Keratinocyte (primary cell): ENCODE measurements around the gene TMEM131. TPM values are rescaled to one million over a fixed set of nuclear protein-coding genes. Genes with fewer than 3 reads are reported as not detected.

Source experiments
- DNase-seq: peaks from one replicate; pipeline ENCODE4 v3.0.0-alpha.2; 2011; ENCODE audit warnings: low read depth, missing footprints, low spot score
- FAIRE-seq: peaks from 2 replicates; lab custom pipeline; 2011; peaks lifted over from hg19 to GRCh38; lab: Jason Lieb, UNC
- H2AFZ ChIP-seq: 2 replicates; pipeline ENCODE4 v1.6.0; 2012; ENCODE audit warnings: low read length, control low read depth, inconsistent platforms; ENCODE audit not compliant: control insufficient read depth
- H3K27ac ChIP-seq: 2 replicates; pipeline ENCODE4 v1.5.1; 2011; ENCODE audit warnings: low read length; ENCODE audit not compliant: control insufficient read depth, insufficient read depth
- H3K27me3 ChIP-seq: 3 replicates; pipeline ENCODE4 v1.6.0; 2011; ENCODE audit warnings: low read length; ENCODE audit not compliant: control insufficient read depth, insufficient read depth; ENCODE audit errors: extremely low read depth
- H3K36me3 ChIP-seq, 2 experiments: 2 replicates in 1 of 2; 3 replicates in 1 of 2; pipeline ENCODE4 v1.5.1; 2011; ENCODE audit warnings: low read length in 2 of 2, mild to moderate bottlenecking in 1 of 2; ENCODE audit not compliant: control insufficient read depth in 2 of 2, insufficient read depth in 2 of 2; ENCODE audit errors: extremely low read depth in 1 of 2
- H3K4me1 ChIP-seq: 3 replicates; pipeline ENCODE4 v1.5.1; 2011; ENCODE audit warnings: low read length; ENCODE audit not compliant: control insufficient read depth, insufficient read depth; ENCODE audit errors: extremely low read depth
- H3K4me2 ChIP-seq: 3 replicates; pipeline ENCODE4 v1.6.0; 2011; ENCODE audit warnings: low read depth, low read length; ENCODE audit not compliant: control insufficient read depth, insufficient read depth; ENCODE audit errors: extremely low read depth
- H3K4me3 ChIP-seq, 3 experiments: fragments of 200-600 bp in 1 of 3; sonication (generic) in 1 of 3; 2 replicates in 2 of 3; 3 replicates in 1 of 3; pipeline ENCODE4 v1.5.1; 2011 to 2016; ENCODE audit warnings: low read length in 3 of 3, mild to moderate bottlenecking in 3 of 3, control low read depth in 2 of 3, inconsistent platforms in 1 of 3, low read depth in 1 of 3, mixed read lengths in 1 of 3, mixed run types in 1 of 3, moderate library complexity in 1 of 3; ENCODE audit not compliant: control insufficient read depth in 2 of 3, insufficient read depth in 2 of 3; ENCODE audit errors: extremely low read depth in 1 of 3
- H3K79me2 ChIP-seq: 2 replicates; pipeline ENCODE4 v1.6.0; 2012; ENCODE audit warnings: low read length; ENCODE audit not compliant: control insufficient read depth, insufficient read depth
- H3K9ac ChIP-seq: 3 replicates; pipeline ENCODE4 v1.6.0; 2011; ENCODE audit warnings: low read length; ENCODE audit not compliant: control insufficient read depth, insufficient read depth; ENCODE audit errors: extremely low read depth
- H3K9me1 ChIP-seq: 3 replicates; pipeline ENCODE4 v1.6.0; 2011; ENCODE audit warnings: low read length; ENCODE audit not compliant: control insufficient read depth, insufficient read depth; ENCODE audit errors: extremely low read depth
- H3K9me3 ChIP-seq: 2 replicates; pipeline ENCODE4 v1.5.1; 2012; ENCODE audit warnings: low read depth, low read length; ENCODE audit not compliant: control insufficient read depth
- H4K20me1 ChIP-seq: 3 replicates; pipeline ENCODE4 v1.6.0; 2011; ENCODE audit warnings: low read length; ENCODE audit not compliant: control insufficient read depth, insufficient read depth; ENCODE audit errors: extremely low read depth
- CTCF ChIP-seq, 3 experiments: IDR thresholded peaks in 1 of 3; conservative IDR thresholded peaks in 1 of 3; optimal IDR thresholded peaks in 1 of 3; 2 replicates in 2 of 3; 3 replicates in 1 of 3; pipeline versions ENCODE3 to v1.5.1; 2011; ENCODE audit warnings: low read length in 3 of 3, mild to moderate bottlenecking in 3 of 3, moderate library complexity in 2 of 3, control low read depth in 1 of 3, inconsistent platforms in 1 of 3; ENCODE audit not compliant: insufficient read depth in 2 of 3; ENCODE audit errors: extremely low read depth in 1 of 3
- EZH2 ChIP-seq: IDR thresholded peaks from one replicate; pipeline ENCODE4 v1.6.1; 2012; ENCODE audit warnings: inconsistent platforms, mild to moderate bottlenecking, low read length, moderate library complexity
- dilution Hi-C: fragments of 300-500 bp; cut with MboI; formaldehyde crosslinking; loops from one replicate; pipeline ENCODE4 v1.7.0; 2020; ENCODE audit warnings: low sequenced_read_pairs; ENCODE audit not compliant: extremely low pct_ligation_motif_present
- polyA plus RNA-seq, 5 experiments: library from polyadenylated mRNA; depleted of rRNA in 3 of 5; stranded (reverse) in 3 of 5; stranded (forward) in 1 of 5; unstranded in 1 of 5; fragments of >200 nt; gene quantifications; 1 replicate in 1 of 5; 2 replicates in 3 of 5; 3 replicates in 1 of 5; pipeline versions ENCODE4 v1.2.1 to v1.2.3, GENCODE V29; 2011 to 2012; ENCODE audit warnings: missing spikeins in 2 of 5, low read depth in 1 of 5, low replicate concordance in 1 of 5

The TMEM131 gene
- polyA plus RNA-seq, 1 donor (not counting 4 experiments of a cell fraction or from before 2014, with no cell fraction given), result 25.5 TPM

GRCh38 chr2:97758131-97758705 is 237.5 kb downstream of the TMEM131 start:
- Histone ChIP-seq H3K27me3 (no peaks in the 10 kb centered on the region), H3K4me3 (no peak overlapping the region), H3K4me2 (no peak overlapping the region), H3K79me2 (no peaks in the 10 kb centered on the region), H2AFZ (no peak overlapping the region), H3K9ac (no peak overlapping the region), H3K27ac (no peak overlapping the region), H3K9me3 (no peaks in the 10 kb centered on the region), H3K4me1 (peaks cover 18% of the 10 kb centered on the region), H3K36me3 (peaks cover 30 to 32% of the 10 kb centered on the region in 2 experiments), H4K20me1 (no peaks in the 10 kb centered on the region), H3K9me1 (no peaks in the 10 kb centered on the region)
- dilution Hi-C loops, result no loop called here
- FAIRE-seq, result no peak
- DNase-seq, result no peak
- TF ChIP-seq CTCF (optimal IDR thresholded peaks at IDR 0.05 in 1 of 3, IDR thresholded peaks at IDR 0.05 in 1 of 3, conservative IDR thresholded peaks at IDR 0.05 in 1 of 3; ENCODE audit: extremely low read depth in 1 of 3, insufficient read depth in 2 of 3, low read length in 3 of 3) (no peak), EZH2 (no peak)

- H3K27ac ChIP-seq, result no peak overlapping the region
These were observed 238.7 kb downstream of the TMEM131 start for GRCh38 chr2:97757062-97757461.

More at GRCh38 chr2:97757062-97757461, 238.7 kb downstream of the TMEM131 start:
- peaks cover 30 to 32% of the 10 kb centered on the region in 2 experiments for H3K36me3 ChIP-seq
- H3K4me1 ChIP-seq, result peaks cover 28% of the 10 kb centered on the region
- TF ChIP-seq CTCF (optimal IDR thresholded peaks at IDR 0.05 in 1 of 3, IDR thresholded peaks at IDR 0.05 in 1 of 3, conservative IDR thresholded peaks at IDR 0.05 in 1 of 3; ENCODE audit: extremely low read depth in 1 of 3, insufficient read depth in 2 of 3, low read length in 3 of 3), result no peak
- TF ChIP-seq EZH2, result no peak
- no peaks in the 10 kb centered on the region for H3K9me1 ChIP-seq
- no peaks in the 10 kb centered on the region for H3K9me3 ChIP-seq
- FAIRE-seq (no peak), DNase-seq (no peak)
- H3K4me2 ChIP-seq, result no peak overlapping the region
- H4K20me1 ChIP-seq, result no peaks in the 10 kb centered on the region
- no peaks in the 10 kb centered on the region for H3K79me2 ChIP-seq
- H3K9ac ChIP-seq, result no peak overlapping the region
- H2AFZ ChIP-seq, result no peak overlapping the region
- dilution Hi-C loops, result no loop called here
- H3K27me3 ChIP-seq, result no peaks in the 10 kb centered on the region
- no peak overlapping the region for H3K4me3 ChIP-seq
